Stimulated activated CD4-positive, alpha-beta T cell treated with anti-CD3 and anti-CD28 coated beads, Interleukin-1b, Interleukin-23, amount 100 ng/mL, for 4 hours (primary cell): Measurements from ENCODE around the gene ADH1C.

Experiments
- DNase-seq, 2 donors: peaks; one replicate each; pipeline ENCODE4 v3.0.0-alpha.2; 2020; ENCODE audit warnings: low read depth in 2 of 2

The ADH1C gene

GRCh38 chr4:99301376-99302164 is 51.0 kb downstream of the ADH1C start:
- no peak for DNase-seq

- no peak for DNase-seq
Observed at GRCh38 chr4:99300934-99301333, 51.6 kb downstream of the ADH1C start.

GRCh38 chr4:99293357-99293756 is 59.2 kb downstream of the ADH1C start:
- no peak for DNase-seq

GRCh38 chr4:99290848-99291786 is 61.4 kb downstream of the ADH1C start, which contains the start of gene ADH1A:
ADH1A (minus strand) TSS chr4:99290985; CDS start chr4:99290914, 71 bp downstream.
- no peak for DNase-seq
